HG03060 (cell line): ENCODE data around the gene SPATA31C1.
"Not testable (repeated sequence)": the region's sequence is repeated elsewhere in the genome, so short reads cannot be mapped to it uniquely, and the experiment has no call there.

Experiments
- ATAC-seq: cut with Tn5 transposase; IDR thresholded peaks from one replicate; pipeline ENCODE4 v1.9.1; 2021; ENCODE audit warnings: low read depth, moderate number of reproducible peaks; ENCODE audit not compliant: unreplicated experiment

The SPATA31C1 gene

DNA sequence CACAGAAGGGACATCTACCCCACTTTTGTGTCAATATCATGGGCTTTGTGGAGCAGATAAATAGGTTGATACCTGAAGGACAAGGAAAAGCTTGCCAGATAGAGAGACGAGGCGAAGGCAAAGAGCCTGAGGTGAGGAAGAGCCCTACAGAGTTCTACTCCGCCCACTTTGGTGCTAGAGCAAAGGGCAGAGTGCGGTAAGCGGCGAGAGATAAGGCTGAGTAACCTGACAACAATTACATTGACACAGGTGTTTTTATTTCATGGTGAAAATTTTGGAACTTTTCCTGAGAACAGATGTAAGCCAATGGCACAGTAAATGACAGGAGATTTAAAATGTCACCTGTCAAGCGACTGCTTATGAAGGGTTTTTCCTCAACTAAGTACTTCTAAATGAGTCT lies 16.7 kb downstream of the SPATA31C1 start:
- ATAC-seq = not testable (repeated sequence)

DNA sequence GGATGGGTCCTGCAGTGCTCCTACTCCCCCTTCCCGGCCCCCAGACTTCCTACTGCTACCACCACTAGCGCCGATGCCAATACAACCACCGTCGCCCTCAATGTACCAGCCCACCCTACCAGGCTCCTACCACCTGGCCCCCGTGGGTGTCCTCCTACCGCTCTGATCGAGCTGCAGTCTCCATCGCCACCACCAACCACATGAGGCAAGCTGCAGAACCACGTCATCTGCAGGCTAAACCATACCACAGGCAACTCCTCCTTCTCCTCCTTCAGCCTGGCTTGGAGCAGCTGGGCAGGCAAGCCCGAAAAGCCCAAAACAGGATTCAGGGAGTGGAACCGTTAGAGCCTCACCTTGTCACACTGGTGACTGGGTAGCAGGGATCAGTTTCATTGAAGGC lies 19.6 kb downstream of the SPATA31C1 start:
- not testable (repeated sequence) for ATAC-seq

DNA sequence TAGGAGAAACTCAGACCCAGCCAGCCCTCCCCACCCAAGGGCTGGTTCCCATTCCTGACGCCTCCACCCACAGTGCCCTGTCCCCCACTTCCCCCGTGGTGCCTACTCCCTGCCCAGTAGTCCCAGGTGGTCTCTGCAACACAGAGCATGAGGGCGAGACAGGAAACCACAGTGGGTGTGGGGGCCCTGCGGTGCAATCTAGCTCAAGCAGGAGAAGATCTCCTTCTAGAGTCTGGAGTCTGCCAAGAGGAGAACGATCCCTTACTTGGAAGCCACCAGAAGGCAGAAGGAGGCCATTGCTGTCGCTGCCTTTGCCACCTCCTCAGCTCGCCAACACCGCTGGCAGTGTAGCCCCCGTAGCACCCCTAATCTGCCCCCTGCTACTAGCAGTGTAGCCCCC lies 20.2 kb downstream of the SPATA31C1 start:
- not testable (repeated sequence) for ATAC-seq

DNA sequence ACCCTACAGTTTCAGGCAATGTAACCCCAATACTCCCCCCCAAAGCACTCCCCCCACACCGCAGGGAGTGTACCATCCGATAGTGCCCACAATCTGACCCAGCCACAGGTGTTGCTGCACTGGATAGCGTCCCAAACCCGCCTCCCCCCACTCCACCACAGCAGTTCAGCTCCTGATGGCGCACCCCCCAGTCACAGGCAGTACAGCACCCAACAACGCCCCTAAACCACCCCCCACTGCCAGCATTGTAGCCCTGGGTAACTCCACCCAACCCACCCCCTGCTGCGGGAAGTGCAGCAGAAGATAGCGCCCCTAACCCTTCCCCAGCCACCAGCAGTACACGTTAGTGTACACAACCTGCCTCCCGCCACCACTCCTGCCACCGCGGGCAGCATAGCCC lies 20.6 kb downstream of the SPATA31C1 start:
- not testable (repeated sequence) for ATAC-seq

- not testable (repeated sequence) for ATAC-seq
Measured at GRCh38 chr9:87939096-87939495, 21.3 kb downstream of the SPATA31C1 start.

DNA sequence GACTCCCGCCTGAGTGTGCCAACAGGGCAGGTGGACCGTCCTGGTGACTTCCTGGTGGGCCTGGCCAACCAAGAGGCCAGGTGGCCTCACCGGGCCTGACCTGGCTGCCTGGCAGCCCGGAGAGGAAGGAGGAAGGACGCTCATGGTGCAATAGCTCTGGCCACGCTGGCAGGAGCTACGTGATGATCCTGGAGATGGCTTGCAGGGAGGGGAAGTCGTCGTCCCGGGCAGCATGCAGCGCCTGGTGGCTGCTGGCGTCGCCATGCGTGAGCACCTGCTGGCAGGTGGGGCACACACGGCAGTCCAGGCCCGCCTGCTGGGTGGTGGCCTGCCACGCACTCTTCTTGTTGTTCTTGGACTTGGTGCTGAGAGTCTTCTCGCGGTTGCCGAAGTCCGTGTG lies 26.3 kb downstream of the SPATA31C1 start:
- no peak for ATAC-seq

- ATAC-seq = no peak
Measured at GRCh38 chr9:87944682-87945081, 26.9 kb downstream of the SPATA31C1 start.

GRCh38 chr9:87950296-87950695 lies 32.5 kb downstream of the SPATA31C1 start:
- ATAC-seq = no peak

DNA sequence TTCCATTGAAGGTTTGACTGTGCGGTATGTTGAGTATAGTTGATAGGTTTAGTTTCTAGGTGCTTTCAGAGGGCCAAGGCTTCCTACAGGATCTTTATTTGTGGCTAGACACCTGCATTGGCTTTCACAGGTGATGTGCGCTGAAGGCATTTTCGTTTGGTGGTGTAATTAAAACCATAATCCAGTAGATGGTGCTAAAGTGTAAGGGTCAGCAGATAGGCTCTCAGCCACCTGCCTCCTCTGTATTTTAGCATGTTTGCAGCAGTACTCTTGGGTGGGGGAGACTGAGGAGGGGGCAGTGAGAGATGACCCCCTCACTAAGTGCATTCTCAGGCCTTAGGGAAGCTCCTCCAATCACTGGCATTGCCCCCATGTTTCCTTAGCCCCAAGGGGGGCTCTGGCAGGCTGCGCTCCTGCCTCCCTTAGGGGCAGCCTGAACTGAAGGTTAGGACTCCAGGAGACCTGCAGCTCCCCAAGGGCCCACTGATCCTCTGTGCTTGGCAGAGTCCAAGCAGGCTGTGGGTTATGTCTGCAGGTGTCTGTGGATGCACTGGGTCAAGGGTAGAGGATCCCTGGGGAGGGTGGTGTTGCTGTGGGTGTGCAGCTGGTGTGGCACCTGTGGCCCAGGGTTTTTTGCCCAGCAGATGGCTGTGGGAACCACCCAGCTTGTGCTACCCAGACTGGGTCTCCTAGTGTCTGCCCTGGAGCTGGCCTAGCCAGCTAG lies 33.2 kb downstream of the SPATA31C1 start:
- no peak for ATAC-seq

DNA sequence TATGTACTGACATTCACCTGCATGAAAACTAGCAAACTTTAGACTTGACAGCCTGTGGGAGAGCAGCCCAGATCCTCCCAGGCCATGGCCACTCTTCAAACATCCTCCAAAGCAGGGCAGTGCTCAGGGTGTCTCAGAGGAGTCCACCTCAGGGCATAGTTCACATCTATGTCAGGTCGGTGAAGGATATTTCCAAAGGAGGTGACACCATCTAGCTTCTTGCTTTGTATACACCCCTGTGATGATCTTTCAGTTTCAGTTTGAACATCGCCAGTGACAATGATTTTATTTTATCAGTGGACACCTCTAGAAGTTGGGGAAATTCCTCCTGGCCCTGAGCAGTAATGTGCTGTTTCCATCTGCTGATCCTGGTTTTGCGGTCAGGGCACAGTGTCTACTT lies 36.5 kb downstream of the SPATA31C1 start:
- ATAC-seq = no peak

DNA sequence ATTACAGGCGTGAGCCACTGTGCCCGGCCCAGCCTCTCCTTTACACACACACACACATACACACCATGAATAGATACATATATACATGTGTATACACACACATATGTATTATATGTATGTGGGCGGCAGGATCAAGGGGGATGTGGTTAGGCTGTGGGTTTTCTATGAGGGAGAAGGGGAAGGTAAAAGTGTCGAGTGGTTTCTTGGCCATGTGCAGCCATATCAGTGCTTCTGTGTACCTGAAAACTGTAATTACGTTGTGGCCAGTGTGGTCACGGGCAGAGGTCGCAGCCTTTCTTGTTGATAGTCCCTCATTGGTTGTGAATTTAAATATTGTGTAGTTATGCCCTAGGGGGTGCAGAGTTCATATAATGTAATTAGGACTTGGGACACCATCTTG lies 40.1 kb downstream of the SPATA31C1 start:
- no peak for ATAC-seq

GRCh38 chr9:87958591-87958990 lies 40.8 kb downstream of the SPATA31C1 start:
- no peak for ATAC-seq

GRCh38 chr9:87959916-87960581 lies 42.3 kb downstream of the SPATA31C1 start:
- ATAC-seq = no peak

DNA sequence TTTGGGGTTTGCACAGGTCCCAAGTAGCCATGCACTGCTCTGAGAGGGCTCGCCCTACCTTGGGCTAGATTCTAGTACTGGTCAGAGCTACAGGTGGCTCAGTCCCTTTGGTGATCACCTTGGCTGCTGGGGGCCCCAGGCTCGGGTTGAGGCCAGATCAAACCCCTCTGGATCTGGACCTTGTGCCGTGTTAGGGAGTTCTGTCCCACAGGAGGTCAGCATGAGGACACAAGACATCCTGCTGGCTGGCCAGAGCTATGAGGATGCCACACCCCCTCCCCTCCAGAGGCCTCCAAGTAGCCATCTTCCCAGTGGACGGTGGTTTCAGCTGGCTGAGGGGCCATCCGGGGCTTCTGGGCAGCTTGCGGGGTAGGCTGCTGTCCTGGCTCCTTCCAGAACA lies 46.0 kb downstream of the SPATA31C1 start:
- ATAC-seq = no peak

DNA sequence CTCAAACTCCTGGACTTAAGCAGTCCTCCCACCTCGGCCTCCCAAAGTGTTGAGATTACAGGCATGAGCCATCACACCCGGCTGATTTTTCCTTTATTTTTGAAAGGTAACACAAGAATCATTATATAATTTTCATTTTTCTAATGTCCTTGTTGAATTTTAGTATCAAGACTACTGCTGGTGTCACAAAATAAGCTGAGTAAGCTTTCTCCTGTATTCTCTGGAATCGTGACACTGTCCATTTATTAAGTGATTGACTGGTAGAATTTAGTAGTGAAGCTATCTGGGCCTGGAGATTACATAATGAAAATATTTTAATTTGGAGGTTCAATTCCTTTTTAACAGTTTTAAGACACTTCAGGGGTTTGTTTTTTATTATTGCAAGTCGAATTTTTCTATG lies 47.1 kb downstream of the SPATA31C1 start:
- no peak for ATAC-seq

DNA sequence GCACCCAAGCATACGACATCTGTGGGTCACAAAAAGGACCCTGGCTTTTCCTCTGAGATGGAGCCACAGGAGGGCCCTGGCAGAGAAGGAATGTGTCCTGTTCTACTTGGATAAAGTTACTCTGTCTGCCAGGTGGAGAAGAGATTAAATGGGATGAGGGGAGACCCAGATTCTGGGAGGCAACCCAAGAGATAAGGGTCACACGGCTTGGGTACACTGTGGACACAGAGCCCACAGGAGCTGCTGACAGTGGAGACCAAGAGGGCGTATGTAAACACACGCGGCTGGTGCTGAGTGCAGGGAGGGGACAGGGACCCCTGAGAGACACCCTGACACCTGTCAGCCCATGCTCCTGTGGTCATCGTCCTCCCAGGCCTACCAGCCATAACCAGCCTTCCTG lies 50.4 kb downstream of the SPATA31C1 start:
- ATAC-seq = no peak

GRCh38 chr9:87970602-87971001 lies 52.8 kb downstream of the SPATA31C1 start:
- no peak for ATAC-seq

DNA sequence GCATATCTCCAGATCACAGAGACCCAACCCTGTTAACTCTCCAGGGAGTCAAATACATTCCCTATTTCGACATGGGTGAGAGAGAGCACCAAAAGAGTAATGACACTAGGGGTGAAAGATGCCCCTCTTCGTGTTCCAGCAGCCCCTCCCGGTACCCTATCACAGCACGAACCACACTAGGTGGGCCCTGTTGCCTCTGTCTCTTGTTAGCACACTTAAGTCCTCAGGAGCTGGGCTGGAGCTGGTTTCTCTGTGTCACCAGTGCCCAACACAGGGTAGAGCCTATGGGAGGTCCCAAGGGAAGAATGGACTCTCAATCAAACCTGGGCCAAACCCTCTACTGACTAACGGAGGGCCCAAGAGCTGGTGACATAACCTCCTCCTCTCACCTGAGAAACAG lies 55.4 kb downstream of the SPATA31C1 start:
- ATAC-seq = no peak
